ENCODE results near the gene PPIC.

DNA sequence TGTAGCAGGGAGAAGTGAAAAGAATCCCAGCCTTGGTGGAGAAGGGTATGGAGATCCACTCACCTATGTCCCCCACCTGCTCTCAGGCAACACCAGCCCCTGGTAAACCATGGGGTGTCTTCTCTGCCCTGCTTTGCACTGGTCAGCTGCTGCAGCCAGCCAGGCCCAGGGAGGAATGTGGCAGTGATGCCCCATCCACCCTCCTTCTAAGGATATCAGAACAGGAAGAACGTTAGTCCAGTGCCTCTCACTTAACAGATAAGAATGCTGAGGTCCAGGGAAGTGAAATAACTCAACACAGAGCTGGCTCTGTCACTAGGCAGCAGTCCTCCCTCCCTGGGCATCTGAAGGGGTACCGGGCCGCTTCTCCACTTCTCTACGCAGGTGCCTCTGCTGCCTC lies 9.7 kb upstream of the PPIC start:
- TF ChIP-seq EZH2 (IDR thresholded peaks at IDR 0.05; ENCODE audit: borderline replicate concordance, low read depth, low read length, severe bottlenecking) (no peak), POLR2A (IDR thresholded peaks at IDR 0.05; ENCODE audit: low read depth, low read length) (no peak), JUN (IDR thresholded peaks at IDR 0.05; ENCODE audit: borderline replicate concordance, insufficient read depth, insufficient read length, low read depth) (no peak), POLR2AphosphoS5 (IDR thresholded peaks at IDR 0.05; ENCODE audit: insufficient read depth, low read depth, low read length) (no peak)
- TF ChIP-seq, protein P1, sequence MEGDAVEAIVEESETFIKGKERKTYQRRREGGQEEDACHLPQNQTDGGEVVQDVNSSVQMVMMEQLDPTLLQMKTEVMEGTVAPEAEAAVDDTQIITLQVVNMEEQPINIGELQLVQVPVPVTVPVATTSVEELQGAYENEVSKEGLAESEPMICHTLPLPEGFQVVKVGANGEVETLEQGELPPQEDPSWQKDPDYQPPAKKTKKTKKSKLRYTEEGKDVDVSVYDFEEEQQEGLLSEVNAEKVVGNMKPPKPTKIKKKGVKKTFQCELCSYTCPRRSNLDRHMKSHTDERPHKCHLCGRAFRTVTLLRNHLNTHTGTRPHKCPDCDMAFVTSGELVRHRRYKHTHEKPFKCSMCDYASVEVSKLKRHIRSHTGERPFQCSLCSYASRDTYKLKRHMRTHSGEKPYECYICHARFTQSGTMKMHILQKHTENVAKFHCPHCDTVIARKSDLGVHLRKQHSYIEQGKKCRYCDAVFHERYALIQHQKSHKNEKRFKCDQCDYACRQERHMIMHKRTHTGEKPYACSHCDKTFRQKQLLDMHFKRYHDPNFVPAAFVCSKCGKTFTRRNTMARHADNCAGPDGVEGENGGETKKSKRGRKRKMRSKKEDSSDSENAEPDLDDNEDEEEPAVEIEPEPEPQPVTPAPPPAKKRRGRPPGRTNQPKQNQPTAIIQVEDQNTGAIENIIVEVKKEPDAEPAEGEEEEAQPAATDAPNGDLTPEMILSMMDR (IDR thresholded peaks at IDR 0.05; ENCODE audit: extremely low read depth in 1 of 2, insufficient read depth in 1 of 2, low read depth in 1 of 2, low read length in 2 of 2): no peak
- TF ChIP-seq, protein P2, sequence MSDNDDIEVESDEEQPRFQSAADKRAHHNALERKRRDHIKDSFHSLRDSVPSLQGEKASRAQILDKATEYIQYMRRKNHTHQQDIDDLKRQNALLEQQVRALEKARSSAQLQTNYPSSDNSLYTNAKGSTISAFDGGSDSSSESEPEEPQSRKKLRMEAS (IDR thresholded peaks at IDR 0.05; ENCODE audit: insufficient read depth, insufficient read length): no peak

All from endothelial cell of umbilical vein (primary cell).